Measurements from ENCODE around the gene TNNC1.

Gene TNNC1

DNA sequence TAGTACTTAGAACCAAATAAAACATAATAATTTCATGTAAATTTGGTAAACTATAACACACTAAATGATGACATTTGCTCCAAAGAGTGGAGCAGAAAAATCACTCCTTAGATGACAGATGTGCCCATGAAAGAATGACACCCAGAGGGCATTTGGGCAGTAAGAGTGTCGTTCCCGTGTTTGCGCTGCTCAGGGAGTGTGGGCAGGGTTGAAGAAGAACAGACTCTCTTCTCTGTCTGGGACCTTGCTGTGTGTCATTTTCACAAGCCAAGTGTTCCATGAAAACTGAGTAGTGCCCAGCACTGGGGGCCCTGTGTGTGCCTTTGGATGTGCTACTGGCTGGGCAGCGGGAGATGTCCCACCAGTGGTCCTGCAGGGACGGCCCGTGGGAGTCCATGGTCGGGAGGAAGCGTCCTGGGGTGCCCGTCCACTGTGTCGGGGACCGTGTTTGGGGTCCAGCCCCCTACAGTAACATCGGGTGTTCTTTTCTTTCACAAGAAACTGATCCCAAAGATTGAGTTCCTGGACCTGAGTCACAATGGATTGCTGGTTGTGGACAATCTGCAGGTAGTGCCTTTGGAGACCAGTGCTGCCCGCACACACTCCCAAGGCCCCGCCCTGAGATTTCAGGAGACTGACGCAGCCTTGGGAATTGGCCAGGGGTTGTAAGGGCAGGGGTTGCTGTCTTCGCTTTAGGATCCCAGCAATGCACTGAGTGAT, 23.4 kb upstream of the TNNC1 start:
- DNase-seq (ENCODE audit: low spot score), result no peak
- TF ChIP-seq, protein P1, sequence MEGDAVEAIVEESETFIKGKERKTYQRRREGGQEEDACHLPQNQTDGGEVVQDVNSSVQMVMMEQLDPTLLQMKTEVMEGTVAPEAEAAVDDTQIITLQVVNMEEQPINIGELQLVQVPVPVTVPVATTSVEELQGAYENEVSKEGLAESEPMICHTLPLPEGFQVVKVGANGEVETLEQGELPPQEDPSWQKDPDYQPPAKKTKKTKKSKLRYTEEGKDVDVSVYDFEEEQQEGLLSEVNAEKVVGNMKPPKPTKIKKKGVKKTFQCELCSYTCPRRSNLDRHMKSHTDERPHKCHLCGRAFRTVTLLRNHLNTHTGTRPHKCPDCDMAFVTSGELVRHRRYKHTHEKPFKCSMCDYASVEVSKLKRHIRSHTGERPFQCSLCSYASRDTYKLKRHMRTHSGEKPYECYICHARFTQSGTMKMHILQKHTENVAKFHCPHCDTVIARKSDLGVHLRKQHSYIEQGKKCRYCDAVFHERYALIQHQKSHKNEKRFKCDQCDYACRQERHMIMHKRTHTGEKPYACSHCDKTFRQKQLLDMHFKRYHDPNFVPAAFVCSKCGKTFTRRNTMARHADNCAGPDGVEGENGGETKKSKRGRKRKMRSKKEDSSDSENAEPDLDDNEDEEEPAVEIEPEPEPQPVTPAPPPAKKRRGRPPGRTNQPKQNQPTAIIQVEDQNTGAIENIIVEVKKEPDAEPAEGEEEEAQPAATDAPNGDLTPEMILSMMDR (IDR thresholded peaks at IDR 0.05), result no peak
- H3K27ac ChIP-seq, result no peak overlapping the region
- H3K4me3 ChIP-seq, result no peak overlapping the region

DNA sequence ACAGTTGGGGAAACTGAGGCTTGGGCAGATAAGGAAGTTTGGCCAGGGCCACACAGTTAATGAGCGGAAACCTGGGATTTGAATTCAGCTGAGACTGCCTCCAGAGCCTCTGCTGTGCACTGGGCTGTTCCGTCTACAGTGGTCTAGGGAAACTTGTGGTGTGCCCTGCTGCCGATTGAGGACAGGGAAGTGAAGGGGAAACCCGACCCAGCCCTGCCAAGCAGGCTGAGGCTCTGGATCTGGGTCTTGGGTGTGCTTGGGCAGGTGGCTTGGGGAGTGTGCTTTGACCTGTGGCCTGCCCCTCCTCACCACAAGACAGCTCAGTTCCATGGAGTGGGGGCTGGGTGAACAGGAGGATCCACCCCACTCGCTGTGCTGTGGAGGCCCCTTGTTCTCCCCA, 19.2 kb upstream of the TNNC1 start:
- Histone ChIP-seq H3K27ac (peak overlapping the region in 1 of 2 donors; percentile 42), H3K4me3 (no peak overlapping the region)
- no peak for DNase-seq (ENCODE audit: low spot score)
- TF ChIP-seq, protein P1 (IDR thresholded peaks at IDR 0.05), result no peak

DNA sequence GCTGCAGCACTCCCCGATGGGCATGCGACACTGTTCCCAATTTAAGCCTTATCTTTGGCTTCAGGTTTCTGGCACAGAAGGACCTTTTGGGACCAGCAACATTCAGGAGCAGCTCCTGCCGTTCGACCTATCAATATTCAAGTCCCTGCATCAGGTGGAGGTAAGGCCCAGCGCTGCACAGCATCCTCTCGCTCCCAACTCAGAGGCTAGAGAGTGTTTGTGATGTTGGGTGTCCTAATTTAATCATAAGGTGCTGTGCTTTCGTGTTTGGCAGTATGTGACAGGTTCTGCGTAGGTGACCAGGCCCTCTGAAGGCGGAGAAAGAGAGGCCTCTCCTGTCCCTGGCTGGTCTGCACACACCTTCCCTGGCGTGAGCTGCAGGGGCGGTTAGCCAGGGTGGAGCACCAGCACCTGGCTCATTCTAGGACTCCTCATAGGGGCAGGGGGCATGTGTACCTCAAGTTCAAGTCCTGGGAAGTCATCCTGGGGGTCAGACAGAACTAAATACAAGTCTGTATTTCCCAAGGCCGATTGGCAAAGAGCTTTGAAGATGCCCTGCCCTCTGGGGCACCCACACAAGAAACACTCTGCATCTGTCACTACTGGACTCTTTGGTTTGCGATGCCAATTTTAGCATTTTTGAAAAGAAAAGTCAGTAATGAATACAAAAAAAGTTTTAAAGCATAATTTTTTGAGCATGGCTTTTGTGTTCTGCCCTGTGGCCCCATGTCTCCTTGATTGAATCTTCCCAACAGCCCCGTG, 18.6 kb upstream of the TNNC1 start:
- no peak for DNase-seq (ENCODE audit: low spot score)
- Histone ChIP-seq H3K27ac (peak overlapping the region in 1 of 2 donors; percentile 42), H3K4me3 (no peak overlapping the region)
- TF ChIP-seq, protein P1 (IDR thresholded peaks at IDR 0.05), result no peak

DNA sequence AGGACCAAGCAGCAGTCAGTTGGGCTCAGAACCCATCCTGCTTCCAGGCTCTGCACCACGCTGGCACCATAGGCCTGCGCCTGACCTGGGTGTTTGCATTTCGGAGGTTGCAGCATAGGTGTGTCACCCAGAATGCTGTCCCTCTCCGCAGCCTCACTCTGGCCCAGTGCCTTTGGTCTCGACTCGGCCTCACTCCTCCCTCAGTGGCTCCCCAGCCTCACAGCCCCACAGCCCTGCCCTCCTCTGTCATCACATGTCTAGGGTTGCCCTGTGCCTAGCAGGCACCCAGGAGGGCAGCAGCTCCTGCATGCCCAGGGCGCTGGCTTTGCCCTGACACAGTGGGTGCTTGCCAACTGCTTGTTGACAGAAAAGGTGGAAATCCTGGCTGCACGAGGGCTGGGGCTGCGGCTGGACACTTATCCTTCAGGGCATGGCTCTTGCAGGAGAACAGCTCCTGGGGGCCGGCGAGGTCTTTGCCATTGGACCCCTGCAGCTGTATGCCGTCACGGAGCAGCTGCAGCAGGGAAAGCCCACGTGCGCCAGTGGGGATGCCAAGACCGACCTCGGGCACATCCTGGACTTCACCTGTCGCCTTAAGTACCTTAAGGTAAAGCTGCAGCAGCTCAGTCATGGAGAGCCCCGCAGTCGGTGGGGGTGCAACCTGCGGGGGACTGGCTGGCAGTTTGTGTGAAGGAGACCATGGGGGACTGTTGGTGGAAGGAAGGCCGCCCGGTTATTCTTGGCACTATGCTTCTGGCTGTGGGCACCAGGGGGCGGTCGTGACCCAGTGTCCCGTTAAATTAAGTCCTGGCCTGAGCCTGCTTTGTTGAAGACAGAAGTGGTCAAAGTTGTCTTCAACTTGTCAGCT, 17.8 kb upstream of the TNNC1 start:
- H3K27ac ChIP-seq, result peak overlapping the region in 1 of 2 donors; percentile 30
- TF ChIP-seq, protein P1 (IDR thresholded peaks at IDR 0.05), result peak; percentile 81
- H3K4me3 ChIP-seq, result no peak overlapping the region
- no peak for DNase-seq (ENCODE audit: low spot score)

DNA sequence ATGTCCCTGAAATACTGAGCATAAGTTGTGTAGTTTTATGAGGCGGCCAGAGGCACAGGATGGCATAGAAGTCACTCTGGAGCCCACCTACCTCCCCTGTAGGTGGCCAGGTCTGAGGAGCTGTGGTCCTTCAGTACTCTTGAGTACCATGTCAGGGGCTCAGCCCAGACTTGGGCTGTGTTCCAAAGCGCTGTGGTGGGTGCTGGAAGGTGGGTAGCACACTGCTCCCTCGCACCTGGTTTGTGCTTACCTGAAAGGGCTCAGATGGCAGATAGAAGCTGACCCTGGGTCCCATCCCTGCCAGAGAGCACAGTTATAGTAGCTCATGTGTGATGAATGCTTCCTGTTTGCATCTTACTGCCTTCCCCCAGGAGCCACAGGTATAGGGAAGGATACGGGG, 17.1 kb upstream of the TNNC1 start:
- no peak overlapping the region for H3K27ac ChIP-seq
- no peak for DNase-seq (ENCODE audit: low spot score)

DNA sequence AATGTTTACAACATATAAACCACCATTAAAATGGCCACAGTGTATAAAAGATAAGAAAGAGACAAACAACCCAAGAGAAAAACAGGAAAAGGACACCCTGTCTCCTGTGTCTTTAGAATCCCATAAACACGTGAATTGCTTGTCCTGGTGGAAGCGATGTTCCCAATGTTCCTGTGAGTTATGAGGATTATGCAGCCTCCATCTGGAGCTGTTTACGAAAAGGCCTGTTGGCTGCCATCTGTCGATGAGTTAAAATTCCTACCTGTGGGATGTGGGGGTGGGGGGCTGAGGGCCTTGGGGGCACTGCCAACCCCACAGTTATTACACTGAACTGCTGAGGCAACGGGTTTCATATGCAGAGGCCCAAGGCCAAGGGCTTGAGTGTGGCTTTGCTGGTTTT, 15.2 kb upstream of the TNNC1 start:
- Histone ChIP-seq H3K4me3 (no peak overlapping the region), H3K27ac (no peak overlapping the region)
- TF ChIP-seq, protein P1 (IDR thresholded peaks at IDR 0.05), result no peak
- DNase-seq (ENCODE audit: low spot score), result no peak

More for the DNA sequence above, 17.1 kb upstream of the TNNC1 start:
- no peak overlapping the region for H3K4me3 ChIP-seq
- TF ChIP-seq, protein P1 (IDR thresholded peaks at IDR 0.05), result no peak

All from coronary artery (tissue), 2 donors.